Adrenal gland (tissue), 12 donors: ENCODE results near the gene MTUS2. TPM values are rescaled to one million over a fixed set of nuclear protein-coding genes. Genes with fewer than 3 reads are reported as not detected.

ENCODE experiments used
- DNase-seq, 7 donors: peaks; one replicate each; pipeline ENCODE4 v3.0.0-alpha.2; 2019 to 2020
- H3K27ac ChIP-seq, 5 donors: fragments of 200-600 bp; sonication (generic) in 4 of 5; 1 replicate in 3 of 5; 2 replicates in 2 of 5; pipeline versions ENCODE4 v1.5.1 to v1.8.0; 2016 to 2020; ENCODE audit warnings: mild to moderate bottlenecking in 1 of 5
- H3K27me3 ChIP-seq: fragments of 200-600 bp; 2 replicates; pipeline ENCODE4 v1.8.0; 2021
- H3K36me3 ChIP-seq, 2 donors: fragments of 200-600 bp; replicated peaks in 1 of 2; 1 replicate in 1 of 2; 2 replicates in 1 of 2; pipeline versions ENCODE4 v1.5.1 to v1.8.0; 2018 to 2022
- H3K4me1 ChIP-seq, 2 donors: fragments of 200-600 bp; replicated peaks in 1 of 2; 1 replicate in 1 of 2; 2 replicates in 1 of 2; pipeline versions ENCODE4 v1.5.1 to v1.8.0; 2018 to 2021
- H3K4me3 ChIP-seq, 4 donors: fragments of 200-600 bp; sonication (generic) in 3 of 4; one replicate each; pipeline ENCODE4 v1.5.1; 2016 to 2018
- H3K9me3 ChIP-seq, 3 donors: fragments of 200-600 bp; sonication (generic) in 1 of 3; replicated peaks in 1 of 3; 1 replicate in 2 of 3; 2 replicates in 1 of 3; pipeline versions ENCODE4 v1.5.1 to v1.8.0; 2016 to 2021
- POLR2A ChIP-seq, 2 donors: fragments of 450-650 bp; IDR thresholded peaks; one replicate each; pipeline ENCODE4 v1.6.1; 2017; ENCODE audit warnings: antibody characterized with exemption in 2 of 2, mild to moderate bottlenecking in 2 of 2, moderate library complexity in 1 of 2
- WGBS, 4 donors: extraction: QIAGEN DNeasy Blood & Tissue Kit in 2 of 4; methylation state at CpG; one replicate each; pipeline versions ENCODE4 v1.1.5 to v1.1.7; 2013 to 2017; 5-methylcytosine and 5-hydroxymethylcytosine counted together
- intact Hi-C, 2 donors: fragments of 100-400 bp; cut with DNase I; formaldehyde crosslinking; loops; one replicate each; pipeline versions ENCODE4 v1.14.1 to v1.15.0; 2022 to 2023
- polyA plus RNA-seq, 3 donors: library from polyadenylated mRNA; stranded (reverse); fragments of 200-250 nt in 2 of 3; fragments of 350-450 nt in 1 of 3; fragmentation: Illumina TruSeq in 1 of 3; extraction: RNeasy Lipid Tissue Mini Kit (QIAGEN cat#74804) in 1 of 3; gene quantifications; one replicate each; pipeline ENCODE4 v1.2.3, GENCODE V29; 2013 to 2014
- total RNA-seq, 9 donors: library from RNA; depleted of rRNA in 4 of 9; stranded (reverse); fragments of >200 nt in 4 of 9; fragments of 120-200 nt in 1 of 9; fragmentation: NEBNext Ultra II Directional in 1 of 9; extraction: Animal tissue kit (Norgen Biotek cat#: 25700) in 1 of 9; gene quantifications; one replicate each; pipeline versions ENCODE4 v1.1.0 to v1.2.4, GENCODE V29; 2013 to 2023
- TF ChIP-seq, protein P1 (sequence below), 6 experiments: fragments of 450-650 bp in 4 of 6; fragments of 200-600 bp in 2 of 6; sonication (generic) in 1 of 6; IDR thresholded peaks; 1 replicate in 5 of 6; 2 replicates in 1 of 6; pipeline versions ENCODE4 v1.5.1 to v1.8.0; 2016 to 2021; ENCODE audit warnings: antibody characterized with exemption in 6 of 6, mild to moderate bottlenecking in 2 of 6, moderate library complexity in 1 of 6
- donor health status: healthy with polysubstance abuse.
- donor health status: Bipolar disorder and iron deficiency.
- donor health status: DM: yes; HTN: yes; CAD: no.
- donor health status: DM: no; HTN: no; CAD: no.
- donor health status: DM: no; HTN: no; CAD: no.
- donor health status: DM: yes; HTN: yes; CAD: no.

The MTUS2 gene
- total and polyA plus RNA-seq, 12 donors: 0.07 to 0.24 (median 0.14) TPM; not detected in 5

DNA sequence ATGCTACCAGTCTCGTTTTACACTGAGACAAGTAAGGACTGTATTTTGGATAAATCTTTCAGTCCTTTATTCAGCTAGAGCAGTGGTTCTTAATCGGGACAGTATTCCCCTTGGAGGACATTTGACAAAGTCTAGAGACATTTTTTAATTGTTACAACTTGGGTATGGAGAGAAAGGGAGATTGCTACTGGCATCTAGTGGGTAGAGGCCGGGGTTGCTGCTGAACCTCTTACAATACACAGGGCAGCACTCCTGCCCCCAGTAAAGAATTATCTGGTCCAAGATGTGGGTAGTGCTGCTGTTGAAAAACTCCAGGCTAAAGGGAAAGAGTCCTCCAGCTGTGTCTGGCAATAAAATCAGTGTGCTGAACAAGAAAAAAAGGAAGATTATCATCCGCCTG, 440.5 kb downstream of the MTUS2 start:
- H3K36me3 ChIP-seq: no peaks in the 10 kb centered on the region
- TF ChIP-seq POLR2A (IDR thresholded peaks at IDR 0.05): no peak
- TF ChIP-seq, protein P1, sequence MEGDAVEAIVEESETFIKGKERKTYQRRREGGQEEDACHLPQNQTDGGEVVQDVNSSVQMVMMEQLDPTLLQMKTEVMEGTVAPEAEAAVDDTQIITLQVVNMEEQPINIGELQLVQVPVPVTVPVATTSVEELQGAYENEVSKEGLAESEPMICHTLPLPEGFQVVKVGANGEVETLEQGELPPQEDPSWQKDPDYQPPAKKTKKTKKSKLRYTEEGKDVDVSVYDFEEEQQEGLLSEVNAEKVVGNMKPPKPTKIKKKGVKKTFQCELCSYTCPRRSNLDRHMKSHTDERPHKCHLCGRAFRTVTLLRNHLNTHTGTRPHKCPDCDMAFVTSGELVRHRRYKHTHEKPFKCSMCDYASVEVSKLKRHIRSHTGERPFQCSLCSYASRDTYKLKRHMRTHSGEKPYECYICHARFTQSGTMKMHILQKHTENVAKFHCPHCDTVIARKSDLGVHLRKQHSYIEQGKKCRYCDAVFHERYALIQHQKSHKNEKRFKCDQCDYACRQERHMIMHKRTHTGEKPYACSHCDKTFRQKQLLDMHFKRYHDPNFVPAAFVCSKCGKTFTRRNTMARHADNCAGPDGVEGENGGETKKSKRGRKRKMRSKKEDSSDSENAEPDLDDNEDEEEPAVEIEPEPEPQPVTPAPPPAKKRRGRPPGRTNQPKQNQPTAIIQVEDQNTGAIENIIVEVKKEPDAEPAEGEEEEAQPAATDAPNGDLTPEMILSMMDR (IDR thresholded peaks at IDR 0.05): no peak
- intact Hi-C loops: no loop called here
- no peaks in the 10 kb centered on the region for H3K27me3 ChIP-seq
- H3K4me3 ChIP-seq: no peak overlapping the region
- no peaks in the 10 kb centered on the region for H3K4me1 ChIP-seq
- DNase-seq: no peak
- WGBS, 4 donors: 31 to 43% (median 41%) methylated on average over 4 of the region's 4 CpGs
- no peak overlapping the region for H3K27ac ChIP-seq
- H3K9me3 ChIP-seq: no peaks in the 10 kb centered on the region

DNA sequence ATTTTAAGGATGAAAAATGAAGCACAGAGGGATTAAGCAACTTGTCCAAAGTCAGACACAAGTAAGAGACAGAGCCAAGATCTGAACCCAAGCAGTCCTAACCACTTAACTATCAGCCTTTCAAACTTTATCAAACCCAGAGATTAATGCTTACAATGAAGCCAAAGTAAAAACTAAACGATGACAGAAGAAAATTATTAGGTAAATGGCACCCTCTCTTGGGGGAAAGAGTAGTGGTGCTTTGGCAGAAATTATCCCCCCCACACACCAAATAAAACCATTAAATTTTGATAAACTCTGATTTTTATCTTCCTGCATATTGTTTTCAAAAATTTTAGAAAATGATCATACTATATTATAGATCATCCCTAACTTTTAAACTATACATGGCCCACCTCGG, 446.1 kb downstream of the MTUS2 start:
- Histone ChIP-seq H3K27ac (no peak overlapping the region), H3K4me3 (no peak overlapping the region), H3K9me3 (no peaks in the 10 kb centered on the region), H3K36me3 (no peaks in the 10 kb centered on the region), H3K27me3 (no peaks in the 10 kb centered on the region), H3K4me1 (no peaks in the 10 kb centered on the region)
- no peak for TF ChIP-seq POLR2A (IDR thresholded peaks at IDR 0.05)
- TF ChIP-seq, protein P1 (IDR thresholded peaks at IDR 0.05): no peak
- intact Hi-C loops: no loop called here
- WGBS, 4 donors: 54 to 68% (median 66%) methylated on average over 2 of the region's 2 CpGs
- no peak for DNase-seq

- 66 to 77% (median 71%) methylated on average over 11 of the region's 11 CpGs for WGBS, 4 donors
- Histone ChIP-seq H3K4me1 (no peaks in the 10 kb centered on the region), H3K27me3 (no peaks in the 10 kb centered on the region), H3K4me3 (no peak overlapping the region), H3K36me3 (no peaks in the 10 kb centered on the region), H3K9me3 (no peaks in the 10 kb centered on the region), H3K27ac (no peak overlapping the region)
- intact Hi-C loops: no loop called here
- no peak for DNase-seq
- no peak for TF ChIP-seq POLR2A (IDR thresholded peaks at IDR 0.05)
- TF ChIP-seq, protein P1 (IDR thresholded peaks at IDR 0.05): no peak
These were observed 446.9 kb downstream of the MTUS2 start for GRCh38 chr13:29266756-29267733.

DNA sequence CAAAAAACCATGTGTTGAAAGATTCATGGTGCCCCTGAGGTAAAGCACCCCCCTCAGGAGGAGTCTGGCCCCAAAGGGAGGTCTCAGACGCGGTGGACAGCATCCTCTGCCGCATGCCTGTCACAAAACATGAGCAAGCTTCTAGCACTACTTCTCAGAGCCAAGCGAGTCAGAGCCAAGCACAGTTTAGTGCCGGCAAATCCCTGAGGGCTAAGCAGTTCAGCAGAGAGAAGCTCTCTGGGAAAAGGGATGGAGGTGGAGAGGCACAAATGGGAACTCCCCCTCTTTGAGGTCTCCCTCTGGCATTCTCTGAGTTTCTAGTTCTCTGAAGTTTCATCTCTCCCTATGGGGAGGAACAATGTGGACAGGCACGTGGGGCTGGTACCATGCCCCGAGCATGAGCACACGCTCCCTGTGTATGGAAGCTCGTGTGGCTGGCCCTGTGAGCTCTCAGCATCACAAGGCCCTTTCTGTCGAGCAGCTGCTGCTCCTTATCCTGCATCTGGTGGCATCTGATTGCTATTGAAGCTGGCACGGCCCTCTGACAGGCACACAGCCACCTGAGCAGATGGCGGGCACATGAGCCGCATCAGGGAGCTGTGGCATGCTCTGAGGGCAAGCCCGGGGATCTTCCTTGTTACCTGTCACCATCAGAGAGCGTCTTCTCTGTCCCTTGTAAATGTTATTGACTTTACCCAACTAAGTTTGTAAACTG, 450.3 kb downstream of the MTUS2 start:
- Histone ChIP-seq H3K4me3 (no peak overlapping the region), H3K4me1 (no peaks in the 10 kb centered on the region), H3K27ac (no peak overlapping the region), H3K9me3 (no peaks in the 10 kb centered on the region), H3K27me3 (no peaks in the 10 kb centered on the region), H3K36me3 (no peaks in the 10 kb centered on the region)
- TF ChIP-seq, protein P1 (IDR thresholded peaks at IDR 0.05): no peak
- TF ChIP-seq POLR2A (IDR thresholded peaks at IDR 0.05): no peak
- WGBS, 4 donors: 77 to 85% (median 81%) methylated on average over 12 to 15 of the region's 15 CpGs
- DNase-seq: no peak
- intact Hi-C loops: no loop called here
